Measurements from ENCODE around the gene HYCC2.
A peak's percentile ranks its signal among the peaks of the same experiment; 100 is the strongest.
"Not testable (repeated sequence)": the region's sequence is repeated elsewhere in the genome, so short reads cannot be mapped to it uniquely, and the experiment has no call there.

The HYCC2 gene

GRCh38 chr2:201070948-201071478 lies 458 bp downstream of the HYCC2 start:
- DNase-seq, result peak; percentile 65

- DNase-seq, result no peak
Observed at GRCh38 chr2:201064797-201065329, 6.6 kb downstream of the HYCC2 start.

DNA sequence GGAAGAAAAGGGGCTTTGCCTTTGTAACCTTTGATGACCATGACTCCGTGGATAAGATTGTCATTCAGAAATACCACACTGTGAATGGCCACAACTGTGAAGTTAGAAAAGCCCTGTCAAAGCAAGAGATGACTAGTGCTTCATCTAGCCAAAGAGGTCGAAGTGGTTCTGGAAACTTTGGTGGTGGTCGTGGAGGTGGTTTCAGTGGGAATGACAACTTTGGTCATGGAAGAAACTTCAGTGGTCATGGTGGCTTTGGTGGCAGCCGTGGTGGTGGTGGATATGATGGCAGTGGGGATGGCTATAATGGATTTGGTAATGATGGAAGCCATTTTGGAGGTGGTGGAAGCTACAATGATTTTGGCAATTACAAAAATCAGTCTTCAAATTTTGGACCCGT lies 8.0 kb downstream of the HYCC2 start:
- not testable (repeated sequence) for DNase-seq

DNA sequence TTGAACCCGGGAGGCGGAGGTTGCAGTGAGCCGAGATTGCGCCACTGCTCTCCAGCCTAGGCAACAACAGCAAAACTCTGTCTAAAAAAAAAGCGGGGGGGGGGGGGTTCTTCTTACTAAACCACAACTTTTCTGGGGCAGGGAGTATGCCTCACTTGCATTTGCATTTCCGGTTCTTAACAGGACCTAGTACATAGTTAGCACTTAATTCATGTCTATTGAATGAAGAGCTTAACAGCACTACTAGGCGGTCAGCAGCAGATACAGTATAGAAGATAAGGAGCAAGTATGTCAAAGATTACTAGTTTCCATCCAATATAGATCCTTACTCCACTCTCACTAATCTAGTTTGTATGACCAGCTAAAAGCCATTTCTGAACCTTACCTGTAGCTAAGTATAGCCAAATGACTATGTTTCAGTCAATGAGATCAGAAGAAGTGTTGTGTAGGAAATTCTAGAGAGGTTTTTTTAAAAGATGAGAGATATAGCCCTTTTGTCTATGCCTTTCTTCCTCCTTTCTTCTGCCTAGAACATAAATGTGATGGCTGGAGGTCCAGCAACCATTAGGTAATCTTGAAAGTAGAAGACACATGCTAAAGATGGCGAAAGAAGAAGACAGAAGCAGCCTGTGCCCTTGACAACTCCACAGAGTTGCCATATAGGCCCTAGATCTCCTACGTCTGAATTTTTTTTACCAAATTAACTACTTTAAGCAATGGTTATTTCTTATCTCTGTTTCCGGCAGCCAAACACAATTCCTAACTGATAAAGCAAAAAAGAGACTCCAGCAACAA lies 11.3 kb downstream of the HYCC2 start:
- no peak for DNase-seq

- no peak for DNase-seq
Observed at GRCh38 chr2:201058914-201059313, 12.6 kb downstream of the HYCC2 start.

DNA sequence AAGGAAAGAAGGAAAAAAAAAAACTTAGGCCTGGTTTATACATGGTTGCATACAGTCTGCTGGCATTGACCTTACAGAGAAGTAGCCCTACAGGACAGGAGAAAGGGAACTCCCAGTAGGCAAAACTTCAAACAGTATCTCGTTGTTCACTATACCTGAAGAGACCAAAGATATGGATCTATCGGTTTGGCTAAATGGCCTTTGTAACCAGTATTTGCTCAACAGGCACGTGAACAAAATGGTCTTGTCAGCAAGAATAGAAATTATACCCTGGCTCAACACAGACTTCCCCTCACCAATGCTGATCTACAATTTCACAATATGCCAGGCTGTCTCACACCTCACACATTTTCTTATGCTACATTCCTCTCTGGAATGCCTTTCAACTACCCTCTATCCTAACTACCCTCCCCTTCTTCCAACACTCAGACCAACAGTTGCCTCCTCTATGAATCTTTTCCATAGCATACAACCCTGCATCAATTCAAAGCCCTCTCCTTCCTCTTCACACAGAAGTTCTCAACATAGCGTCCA lies 13.7 kb downstream of the HYCC2 start:
- no peak for DNase-seq

GRCh38 chr2:201057087-201057521 lies 14.4 kb downstream of the HYCC2 start:
- no peak for DNase-seq

DNA sequence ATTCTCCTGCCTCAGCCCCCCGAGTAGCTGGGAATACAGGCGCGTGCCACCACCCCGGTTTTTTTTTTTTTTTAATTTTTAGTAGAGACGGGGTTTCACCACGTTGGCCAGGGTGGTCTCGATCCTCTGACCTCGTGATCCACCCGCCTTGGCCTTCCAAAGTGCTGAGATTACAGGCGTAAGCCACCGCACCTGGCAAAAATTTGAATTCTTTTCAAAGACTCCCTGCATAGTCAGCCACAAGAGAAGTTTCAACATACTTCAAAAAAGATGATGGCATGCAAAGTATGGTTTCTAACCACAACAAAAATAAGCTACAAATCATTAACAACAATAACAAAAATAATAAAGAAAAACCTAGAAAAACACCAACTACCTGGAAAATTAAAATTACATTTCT lies 22.0 kb downstream of the HYCC2 start:
- no peak for DNase-seq

DNA sequence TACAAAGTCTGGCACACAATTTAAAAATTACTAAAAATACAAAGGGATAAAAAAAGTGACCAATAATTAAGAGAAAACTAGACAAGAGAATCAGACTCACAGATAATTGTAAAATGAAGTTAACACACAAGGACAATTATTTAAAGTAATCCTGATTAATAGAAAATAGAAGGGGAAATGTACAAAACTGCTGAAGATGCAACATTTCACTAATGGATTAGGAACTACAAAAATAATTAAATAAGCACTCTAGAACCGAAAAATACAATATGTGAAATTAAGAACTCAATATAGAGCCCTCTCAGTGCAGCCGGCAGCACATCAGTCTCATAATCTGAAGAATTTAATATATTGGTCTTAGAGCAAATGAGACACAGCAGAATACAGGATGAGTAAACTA lies 24.6 kb downstream of the HYCC2 start:
- no peak for DNase-seq

DNA sequence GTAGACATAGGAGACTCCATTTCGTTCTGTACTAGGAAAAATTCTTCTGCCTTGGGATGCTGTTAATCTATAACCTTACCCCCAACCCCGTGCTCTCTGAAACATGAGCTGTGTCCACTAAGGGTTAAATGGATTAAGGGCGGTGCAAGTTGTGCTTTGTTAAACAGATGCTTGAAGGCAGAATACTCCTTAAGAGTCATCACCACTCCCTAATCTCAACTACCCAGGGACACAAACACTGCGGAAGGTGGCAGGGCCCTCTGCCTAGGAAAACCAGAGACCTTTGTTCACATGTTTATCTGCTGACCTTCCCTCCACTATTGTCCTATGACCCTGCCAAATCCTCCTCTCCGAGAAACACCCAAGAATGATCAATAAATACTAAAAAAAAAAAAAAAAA lies 28.4 kb downstream of the HYCC2 start:
- DNase-seq, result not testable (repeated sequence)

- DNase-seq, result not testable (repeated sequence)
Observed at GRCh38 chr2:201042451-201042850, 29.0 kb downstream of the HYCC2 start.

GRCh38 chr2:201040867-201041628 lies 30.4 kb downstream of the HYCC2 start:
- peak; percentile 28 for DNase-seq

- DNase-seq, result no peak
Observed at GRCh38 chr2:201038855-201039254, 32.6 kb downstream of the HYCC2 start.

- not testable (repeated sequence) for DNase-seq
Observed at GRCh38 chr2:201038361-201038760, 33.1 kb downstream of the HYCC2 start.

DNA sequence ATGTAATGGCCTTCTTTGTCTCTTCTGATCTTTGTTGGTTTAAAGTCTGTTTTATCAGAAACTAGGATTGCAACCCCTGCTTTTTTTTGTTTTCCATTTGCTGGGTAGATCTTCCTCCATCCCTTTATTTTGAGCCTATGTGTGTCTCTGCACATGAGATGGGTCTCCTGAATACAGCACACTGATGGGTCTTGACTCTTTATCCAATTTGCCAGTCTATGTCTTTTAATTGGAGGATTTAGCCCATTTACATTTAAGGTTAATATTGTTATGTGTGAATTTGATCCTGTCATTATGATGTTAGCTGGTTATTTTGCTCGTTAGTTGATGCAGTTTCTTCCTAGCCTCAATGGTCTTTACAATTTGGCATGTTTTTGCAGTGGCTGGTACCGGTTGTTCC lies 37.1 kb downstream of the HYCC2 start:
- not testable (repeated sequence) for DNase-seq

DNA sequence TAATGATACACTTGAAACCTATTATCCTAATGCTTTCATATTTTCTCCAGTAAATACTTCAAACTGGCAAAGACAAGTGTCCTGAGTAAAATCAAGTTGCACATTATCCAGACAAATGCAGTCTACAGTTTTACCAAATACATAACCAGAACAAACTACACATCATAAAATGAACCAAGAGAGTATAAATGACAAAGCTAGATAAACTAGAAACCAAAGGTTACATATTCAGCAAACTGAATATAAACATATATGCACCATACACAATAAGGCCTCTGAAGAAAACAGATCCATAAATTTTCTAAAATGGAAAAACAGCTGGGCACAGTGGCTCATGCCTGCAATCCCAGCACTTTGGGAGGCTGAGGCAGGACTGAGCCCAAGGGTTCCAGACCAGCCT lies 47.0 kb downstream of the HYCC2 start:
- no peak for DNase-seq

GRCh38 chr2:201021914-201022313 lies 49.6 kb downstream of the HYCC2 start:
- no peak for DNase-seq
